Ureter (tissue), 1 donor: Measurements from ENCODE around the gene SDR42E1. TPM values are rescaled to one million over a fixed set of nuclear protein-coding genes. Genes with fewer than 3 reads are reported as not detected.
"Not testable (repeated sequence)": the region's sequence is repeated elsewhere in the genome, so short reads cannot be mapped to it uniquely, and the experiment has no call there.

Experiments used
- DNase-seq: peaks from one replicate; pipeline ENCODE4 v3.0.0-alpha.2; 2020; ENCODE audit warnings: low spot score
- total RNA-seq: library from RNA; stranded (reverse); gene quantifications from one replicate; pipeline ENCODE4 v1.2.4, GENCODE V29; 2023
- donor health status: DM: yes; HTN: yes; CAD: no.

SDR42E1 gene
- total RNA-seq, 1 donor from 2014 or later: 28.3 TPM

- no peak for DNase-seq
Observed at GRCh38 chr16:82004601-82005000, 6.7 kb downstream of the SDR42E1 start.

DNA sequence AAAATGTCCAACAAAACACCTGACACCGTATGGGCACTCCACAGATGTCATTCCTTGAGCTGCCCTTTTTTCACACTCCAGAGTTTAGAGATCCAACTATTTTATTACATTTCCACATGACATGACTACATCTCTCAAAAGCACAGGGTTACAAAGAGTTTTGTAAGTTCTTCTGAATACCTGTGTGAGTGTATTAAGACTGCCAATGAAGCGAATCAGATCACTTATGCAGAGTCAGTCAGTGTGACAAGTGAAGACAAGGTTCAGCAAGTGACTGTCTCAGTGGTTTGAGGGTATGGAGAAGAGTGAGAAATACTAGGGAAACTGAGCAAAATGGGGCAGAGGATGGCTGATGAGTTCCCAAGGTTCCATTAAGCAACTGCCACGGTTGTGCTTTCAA lies 8.4 kb downstream of the SDR42E1 start:
- no peak for DNase-seq

- DNase-seq: no peak
Observed at GRCh38 chr16:81997738-81998137, 13.5 kb downstream of the SDR42E1 start.

- no peak for DNase-seq
Observed at GRCh38 chr16:81996664-81997509, 14.4 kb downstream of the SDR42E1 start.

DNA sequence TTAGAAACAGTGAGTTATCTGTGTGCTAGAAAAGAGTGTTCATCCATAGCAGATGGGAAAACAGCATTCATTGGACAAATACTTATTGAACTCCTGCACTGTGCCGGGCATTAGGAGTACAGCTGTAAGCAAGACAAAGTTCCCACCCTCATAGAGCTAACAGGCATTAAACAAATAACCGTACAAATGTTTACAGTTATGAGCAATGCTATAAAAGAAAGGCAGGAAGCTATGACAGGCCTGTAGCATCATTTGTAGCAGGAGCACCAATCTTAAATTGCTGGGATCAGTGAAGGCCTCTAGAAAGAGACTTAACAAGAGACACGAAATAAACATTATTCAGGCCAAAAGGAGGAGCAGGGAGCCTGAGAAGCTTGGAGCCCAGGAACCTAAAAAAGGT lies 15.6 kb downstream of the SDR42E1 start:
- DNase-seq: no peak

DNA sequence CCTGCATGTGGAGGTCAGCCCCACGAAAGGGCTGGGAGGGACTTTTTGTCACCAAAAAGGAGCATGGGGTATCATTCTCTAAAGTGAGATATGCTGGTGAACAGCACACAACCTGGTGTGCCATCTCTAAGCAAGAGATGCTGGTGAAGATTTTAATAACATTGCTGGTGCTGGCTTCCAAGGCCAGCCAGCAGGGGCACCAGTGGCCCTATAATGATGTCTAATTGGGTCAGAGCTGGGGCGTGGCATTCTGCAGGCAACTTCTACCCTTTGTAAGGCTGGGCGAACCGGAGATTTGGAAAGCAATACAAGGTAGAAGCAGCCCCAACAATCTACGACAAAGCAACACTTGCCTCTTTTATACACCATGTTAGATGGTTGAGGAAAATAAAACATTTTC lies 16.8 kb downstream of the SDR42E1 start:
- no peak for DNase-seq

GRCh38 chr16:81992859-81993258 lies 18.4 kb downstream of the SDR42E1 start:
- DNase-seq: no peak

DNA sequence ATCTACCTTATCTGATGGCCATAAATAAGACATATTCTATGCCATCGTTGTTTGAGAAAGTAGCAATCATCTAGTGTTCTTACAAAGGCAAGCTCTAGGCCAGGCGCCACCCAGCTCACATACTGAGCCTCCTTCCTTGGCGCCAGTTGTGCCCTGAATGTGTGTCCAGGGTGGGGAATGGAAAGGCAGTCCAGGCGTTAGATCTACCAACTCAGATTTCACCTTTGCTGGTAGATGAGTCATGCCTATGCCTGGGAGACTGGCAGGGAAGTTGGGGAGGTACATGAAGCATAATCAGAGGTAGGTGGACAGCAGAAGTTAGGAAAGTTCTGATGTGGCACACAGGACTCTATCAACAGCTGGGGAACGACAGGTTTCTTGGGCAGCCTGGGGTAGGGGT lies 23.6 kb downstream of the SDR42E1 start:
- DNase-seq: no peak

DNA sequence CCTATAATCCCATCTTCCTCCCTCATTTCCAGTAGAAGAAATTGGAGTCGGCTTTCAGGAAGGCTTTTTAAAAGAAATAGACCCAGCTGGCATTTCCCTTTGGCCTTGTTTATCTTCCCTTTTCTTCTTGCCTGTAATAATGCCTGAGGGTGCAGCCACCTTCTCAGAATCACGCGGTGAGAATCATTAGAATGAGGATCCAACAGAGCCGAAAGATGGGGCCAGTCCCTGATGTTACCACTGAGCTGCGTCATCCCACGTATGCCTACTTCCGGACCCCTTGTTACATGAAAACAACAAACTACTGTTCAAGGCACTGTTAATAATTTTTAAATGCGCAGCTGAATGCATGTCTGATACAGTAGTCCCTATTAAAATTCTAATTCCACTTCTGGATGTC lies 24.1 kb downstream of the SDR42E1 start:
- DNase-seq: no peak

- not testable (repeated sequence) for DNase-seq
Observed at GRCh38 chr16:81977335-81977942, 33.8 kb downstream of the SDR42E1 start.

DNA sequence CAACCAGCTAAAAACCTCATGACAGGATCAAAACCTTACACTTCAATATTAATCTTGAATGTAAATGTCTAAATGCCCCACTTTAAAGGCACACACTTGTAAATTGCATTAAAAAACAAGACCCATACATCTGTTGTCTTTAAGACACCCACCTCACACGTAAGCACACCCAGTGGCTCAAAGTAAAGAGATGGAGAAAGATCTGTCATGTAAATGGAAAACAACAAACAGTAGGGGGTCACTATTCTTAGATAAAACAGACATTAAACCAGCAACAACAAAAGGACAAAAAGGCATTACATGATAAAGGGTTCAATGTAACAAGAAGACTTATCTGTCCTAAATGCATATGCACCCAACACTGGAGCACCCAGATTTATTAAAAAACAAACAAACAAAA lies 35.6 kb downstream of the SDR42E1 start:
- no peak for DNase-seq

- DNase-seq: no peak
Observed at GRCh38 chr16:81973737-81974136, 37.5 kb downstream of the SDR42E1 start.

GRCh38 chr16:81971853-81972252 lies 39.4 kb downstream of the SDR42E1 start:
- no peak for DNase-seq

- no peak for DNase-seq
Observed at GRCh38 chr16:81967358-81967757, 43.9 kb downstream of the SDR42E1 start.

DNA sequence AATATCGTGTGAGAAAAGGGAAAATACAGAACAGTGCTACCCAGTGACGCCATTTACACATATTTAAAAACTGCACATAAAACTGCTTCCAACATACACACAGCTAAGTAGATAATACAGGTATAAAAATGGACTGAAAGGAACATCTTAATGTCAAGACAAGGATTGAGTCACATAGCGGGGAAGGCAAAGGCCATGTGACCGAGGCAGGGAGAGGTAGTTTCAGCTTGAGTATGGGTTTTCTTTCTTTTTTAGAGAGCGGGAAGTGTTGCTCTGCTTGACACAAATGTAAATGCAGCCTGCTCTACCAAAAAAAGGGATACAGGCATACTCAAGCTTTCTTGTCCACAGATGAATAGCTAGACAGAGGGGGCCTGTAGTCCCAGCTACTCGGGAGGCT lies 46.5 kb downstream of the SDR42E1 start:
- DNase-seq: no peak

DNA sequence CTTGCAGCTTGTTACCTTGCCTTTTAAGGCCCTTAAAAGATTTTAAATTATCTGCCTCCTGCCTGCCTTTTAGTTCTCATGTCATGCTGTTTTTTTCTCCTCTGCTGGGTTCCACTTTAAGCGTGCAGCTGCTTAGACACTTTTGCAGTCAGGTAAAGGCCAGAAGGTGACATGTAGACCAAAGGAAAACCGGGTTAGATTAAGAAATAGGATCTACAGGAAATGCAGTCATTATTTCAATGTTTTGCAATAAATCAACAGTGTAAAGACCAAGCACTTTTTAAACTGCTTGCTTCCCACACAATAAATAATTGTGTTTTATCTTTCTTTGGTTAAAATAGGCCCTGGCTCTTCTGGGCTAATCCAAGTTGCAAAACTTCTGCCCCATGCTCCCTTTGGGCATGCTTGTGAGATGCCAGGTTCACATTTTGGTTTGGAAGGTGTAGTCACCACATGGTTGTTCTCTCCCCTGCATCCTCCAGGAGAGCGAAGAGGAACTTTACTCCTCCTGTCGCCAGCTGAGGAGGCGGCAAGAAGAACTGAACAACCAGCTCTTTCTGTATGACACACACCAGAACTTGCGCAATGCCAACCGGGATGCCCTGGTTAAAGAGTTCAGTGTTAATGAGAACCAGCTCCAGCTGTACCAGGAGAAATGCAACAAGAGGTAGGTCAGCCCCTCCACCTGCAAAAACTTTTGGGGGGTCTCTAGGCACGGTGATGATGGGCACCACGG lies 54.9 kb downstream of the SDR42E1 start:
- DNase-seq: no peak

GRCh38 chr16:81951564-81951963 lies 59.7 kb downstream of the SDR42E1 start:
- no peak for DNase-seq

DNA sequence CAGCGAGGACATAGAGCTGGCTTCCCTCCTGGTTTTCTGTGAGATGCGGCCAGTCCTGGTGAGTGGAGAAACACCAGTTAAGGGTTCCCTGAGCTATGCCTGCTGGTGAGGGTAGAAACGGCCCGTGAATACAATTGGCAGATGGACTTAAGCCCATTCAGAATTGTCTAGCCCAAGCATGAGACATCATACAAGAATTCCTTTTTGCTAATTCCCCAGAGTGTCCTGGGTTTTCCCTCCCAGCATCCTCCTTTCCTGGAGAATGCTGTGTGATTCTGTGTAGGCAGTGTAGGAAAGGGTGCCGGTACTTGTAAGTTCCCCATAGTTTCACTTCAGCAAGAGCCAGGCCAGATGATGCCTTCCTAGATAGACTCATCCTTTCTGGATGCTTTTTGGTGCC lies 65.1 kb downstream of the SDR42E1 start:
- DNase-seq: no peak

DNA sequence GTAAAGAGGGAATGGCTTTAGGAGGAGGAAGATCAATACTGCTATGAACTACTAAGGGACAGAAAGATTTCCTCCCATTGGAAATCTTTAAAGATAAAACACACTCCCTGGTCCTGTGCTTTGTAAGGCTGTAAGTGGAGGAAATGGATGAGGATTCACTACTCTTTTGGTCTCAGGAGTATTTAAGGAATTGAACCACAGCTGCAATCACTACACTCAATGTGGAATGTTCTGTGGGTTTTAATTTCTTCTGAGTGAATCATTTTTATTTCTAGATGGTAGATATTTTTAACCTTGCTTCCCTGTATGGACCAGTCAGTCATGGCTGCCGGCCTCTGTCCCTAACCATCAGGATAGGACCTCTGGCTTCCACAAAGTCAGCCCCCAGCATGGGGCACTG lies 65.6 kb downstream of the SDR42E1 start:
- no peak for DNase-seq

- no peak for DNase-seq
Observed at GRCh38 chr16:81942007-81942601, 69.2 kb downstream of the SDR42E1 start.

DNA sequence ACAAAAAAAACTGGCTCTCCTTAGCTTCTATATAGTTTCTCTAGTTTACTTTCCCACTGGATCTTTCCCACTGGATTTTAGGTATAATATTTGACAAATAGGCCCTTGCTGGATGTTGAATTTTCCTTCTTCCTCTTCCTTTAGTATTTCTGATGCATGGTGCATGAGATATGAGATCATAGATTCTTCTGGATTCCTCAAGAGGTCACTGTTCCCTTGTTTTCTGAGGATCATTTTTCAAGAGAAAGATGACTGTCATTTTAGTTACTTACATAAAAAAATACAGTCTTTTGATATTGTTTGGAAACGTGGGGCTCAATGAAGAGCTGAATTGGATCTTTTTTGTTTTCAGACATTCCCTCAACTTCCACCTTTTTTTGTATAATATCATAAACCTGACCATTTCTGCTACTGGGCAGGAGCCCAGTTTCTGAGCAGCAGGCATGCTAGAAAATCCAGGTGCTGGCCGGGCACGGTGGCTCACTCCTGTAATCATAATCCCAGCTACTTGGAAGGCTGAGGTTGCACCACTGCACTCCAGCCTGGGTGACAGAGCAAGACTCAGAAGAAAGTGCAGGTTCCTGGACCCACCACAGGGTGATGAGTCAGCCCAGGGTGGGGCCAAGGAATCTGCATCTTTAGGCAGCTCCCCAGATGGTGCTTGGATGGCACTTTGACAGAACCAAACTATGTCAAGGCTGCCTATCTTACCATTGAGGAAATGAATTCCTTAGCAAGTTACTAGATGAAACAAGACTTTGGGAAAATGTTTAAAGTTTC lies 70.3 kb downstream of the SDR42E1 start:
- no peak for DNase-seq
